Activated T-helper 17 cell treated with anti-CD3 and anti-CD28 coated beads, Interleukin-2, amount 50 U/mL, for 72 hours (primary cell): ENCODE results near the gene RUFY4. TPM values are rescaled to one million over a fixed set of nuclear protein-coding genes. Genes with fewer than 3 reads are reported as not detected.
A peak's percentile ranks its signal among the peaks of the same experiment; 100 is the strongest.
"Not testable (repeated sequence)": the region's sequence is repeated elsewhere in the genome, so short reads cannot be mapped to it uniquely, and the experiment has no call there.

Experiments used
- ATAC-seq: fragments of 150-1000 bp; cut with Tn5 transposase; replicated peaks from 2 replicates; pipeline ENCODE4 v1.10.0; 2021; ENCODE audit warnings: mild to moderate bottlenecking, moderate library complexity
- H3K27ac Mint-ChIP-seq: one replicate; pipeline ENCODE4 v1.8.0; 2022; ENCODE audit warnings: mixed read lengths
- H3K27me3 Mint-ChIP-seq: one replicate; pipeline ENCODE4 v1.8.0; 2022; ENCODE audit warnings: mixed read lengths
- H3K36me3 Mint-ChIP-seq: one replicate; pipeline ENCODE4 v1.8.0; 2022; ENCODE audit warnings: low read depth, mild to moderate bottlenecking, mixed read lengths
- H3K4me1 Mint-ChIP-seq: one replicate; pipeline ENCODE4 v1.8.0; 2022; ENCODE audit warnings: mixed read lengths
- H3K4me3 Mint-ChIP-seq: one replicate; pipeline ENCODE4 v1.8.0; 2022; ENCODE audit warnings: mild to moderate bottlenecking, mixed read lengths
- H3K9me3 Mint-ChIP-seq: one replicate; pipeline ENCODE4 v1.8.0; 2022; ENCODE audit warnings: mixed read lengths
- total RNA-seq, 2 donors: library from RNA; stranded (reverse); gene quantifications; one replicate each; pipeline ENCODE4 v1.2.3, GENCODE V29; 2022

Gene RUFY4
- total RNA-seq = 1 to 10 TPM in 1 of 2 donors, under 1 TPM in 1; 0.19 to 2.4 TPM

GRCh38 chr2:218068721-218069334 is at the start of gene RUFY4:
Gene RUFY4, plus strand, starts transcription at chr2:218069253. Its CDS starts 1,353 bp downstream, at chr2:218070606.
- Mint-ChIP-seq H3K27ac (peak within 1 kb of the TSS; percentile 43), H3K27me3 (peaks cover 27% of the 10 kb centered on the region), H3K4me3 (peak within 1 kb of the TSS; percentile 75)
- peak; percentile 69 for ATAC-seq
- H3K9me3 Mint-ChIP-seq, H3K4me1 Mint-ChIP-seq, H3K36me3 Mint-ChIP-seq: not testable (repeated sequence)

- H3K36me3 Mint-ChIP-seq = no peaks in the 10 kb centered on the region
- no peaks in the 10 kb centered on the region for H3K9me3 Mint-ChIP-seq
- no peak overlapping the region for H3K4me3 Mint-ChIP-seq
- ATAC-seq = no peak
- no peak overlapping the region for H3K27ac Mint-ChIP-seq
- H3K4me1 Mint-ChIP-seq = no peaks in the 10 kb centered on the region
- H3K27me3 Mint-ChIP-seq = peaks cover 6% of the 10 kb centered on the region
Observed at GRCh38 chr2:218019411-218020060, 49.5 kb upstream of the RUFY4 start.

- Mint-ChIP-seq H3K36me3 (no peaks in the 10 kb centered on the region), H3K4me3 (no peak overlapping the region)
- no peak for ATAC-seq
Observed at GRCh38 chr2:218020281-218020680, 48.8 kb upstream of the RUFY4 start.

GRCh38 chr2:218020966-218021535 is 48.0 kb upstream of the RUFY4 start:
- no peaks in the 10 kb centered on the region for H3K9me3 Mint-ChIP-seq
- no peak overlapping the region for H3K4me3 Mint-ChIP-seq
- no peak for ATAC-seq
- H3K36me3 Mint-ChIP-seq = no peaks in the 10 kb centered on the region
- H3K4me1 Mint-ChIP-seq = no peaks in the 10 kb centered on the region
- no peak overlapping the region for H3K27ac Mint-ChIP-seq
- peaks cover 4% of the 10 kb centered on the region for H3K27me3 Mint-ChIP-seq

More at GRCh38 chr2:218020281-218020680, 48.8 kb upstream of the RUFY4 start:
- no peak overlapping the region for H3K27ac Mint-ChIP-seq
- H3K27me3 Mint-ChIP-seq = peaks cover 4% of the 10 kb centered on the region
- no peaks in the 10 kb centered on the region for H3K4me1 Mint-ChIP-seq
- no peaks in the 10 kb centered on the region for H3K9me3 Mint-ChIP-seq

- Mint-ChIP-seq H3K27me3 (peaks cover 2% of the 10 kb centered on the region), H3K36me3 (no peaks in the 10 kb centered on the region), H3K9me3 (no peaks in the 10 kb centered on the region), H3K27ac (no peak overlapping the region), H3K4me1 (no peaks in the 10 kb centered on the region), H3K4me3 (no peak overlapping the region)
- ATAC-seq = no peak
Observed at GRCh38 chr2:218021536-218022071, 47.4 kb upstream of the RUFY4 start.

GRCh38 chr2:218022131-218022850 is 46.8 kb upstream of the RUFY4 start:
- no peaks in the 10 kb centered on the region for H3K27me3 Mint-ChIP-seq
- no peaks in the 10 kb centered on the region for H3K36me3 Mint-ChIP-seq
- no peaks in the 10 kb centered on the region for H3K9me3 Mint-ChIP-seq
- H3K4me1 Mint-ChIP-seq = no peaks in the 10 kb centered on the region
- H3K27ac Mint-ChIP-seq = no peak overlapping the region
- no peak overlapping the region for H3K4me3 Mint-ChIP-seq
- ATAC-seq = no peak

GRCh38 chr2:218022851-218023530 is 46.1 kb upstream of the RUFY4 start:
- Mint-ChIP-seq H3K27me3 (no peaks in the 10 kb centered on the region), H3K36me3 (no peaks in the 10 kb centered on the region), H3K9me3 (no peaks in the 10 kb centered on the region), H3K4me1 (no peaks in the 10 kb centered on the region), H3K27ac (no peak overlapping the region), H3K4me3 (no peak overlapping the region)
- ATAC-seq = no peak

GRCh38 chr2:218023636-218024035 is 45.4 kb upstream of the RUFY4 start:
- no peaks in the 10 kb centered on the region for H3K9me3 Mint-ChIP-seq
- no peak overlapping the region for H3K27ac Mint-ChIP-seq
- H3K36me3 Mint-ChIP-seq = no peaks in the 10 kb centered on the region
- H3K27me3 Mint-ChIP-seq = no peaks in the 10 kb centered on the region
- H3K4me1 Mint-ChIP-seq = no peaks in the 10 kb centered on the region
- H3K4me3 Mint-ChIP-seq = no peak overlapping the region
- no peak for ATAC-seq

GRCh38 chr2:218024336-218024735 is 44.7 kb upstream of the RUFY4 start:
- ATAC-seq = no peak
- Mint-ChIP-seq H3K4me1 (no peaks in the 10 kb centered on the region), H3K4me3 (no peak overlapping the region)

GRCh38 chr2:218024871-218025270 is 44.2 kb upstream of the RUFY4 start:
- Mint-ChIP-seq H3K27me3 (no peaks in the 10 kb centered on the region), H3K4me3 (no peak overlapping the region), H3K4me1 (no peaks in the 10 kb centered on the region), H3K9me3 (no peaks in the 10 kb centered on the region), H3K36me3 (no peaks in the 10 kb centered on the region), H3K27ac (no peak overlapping the region)
- no peak for ATAC-seq

More at GRCh38 chr2:218024336-218024735, 44.7 kb upstream of the RUFY4 start:
- Mint-ChIP-seq H3K27me3 (no peaks in the 10 kb centered on the region), H3K27ac (no peak overlapping the region), H3K9me3 (no peaks in the 10 kb centered on the region), H3K36me3 (no peaks in the 10 kb centered on the region)

GRCh38 chr2:218026244-218026643 is 42.8 kb upstream of the RUFY4 start:
- Mint-ChIP-seq H3K4me3 (no peak overlapping the region), H3K4me1 (no peaks in the 10 kb centered on the region), H3K27ac (no peak overlapping the region), H3K9me3 (no peaks in the 10 kb centered on the region), H3K27me3 (no peaks in the 10 kb centered on the region), H3K36me3 (no peaks in the 10 kb centered on the region)
- no peak for ATAC-seq

- Mint-ChIP-seq H3K4me1 (no peaks in the 10 kb centered on the region), H3K9me3 (no peaks in the 10 kb centered on the region), H3K4me3 (no peak overlapping the region), H3K27me3 (no peaks in the 10 kb centered on the region), H3K36me3 (no peaks in the 10 kb centered on the region), H3K27ac (no peak overlapping the region)
- ATAC-seq = no peak
Observed at GRCh38 chr2:218026676-218027425, 42.2 kb upstream of the RUFY4 start.

GRCh38 chr2:218027426-218028188 is 41.4 kb upstream of the RUFY4 start:
- Mint-ChIP-seq H3K27ac (no peak overlapping the region), H3K9me3 (no peaks in the 10 kb centered on the region), H3K4me1 (no peaks in the 10 kb centered on the region), H3K36me3 (no peaks in the 10 kb centered on the region), H3K27me3 (no peaks in the 10 kb centered on the region), H3K4me3 (no peak overlapping the region)
- no peak for ATAC-seq
